ENCODE measurements around the gene HRH1.
"Not testable (repeated sequence)": the region's sequence is repeated elsewhere in the genome, so short reads cannot be mapped to it uniquely, and the experiment has no call there.

HRH1 gene

GRCh38 chr3:11244121-11244677 is 89.9 kb downstream of the HRH1 start:
- DNase-seq (ENCODE audit: low read depth in 2 of 2): no peak

GRCh38 chr3:11245276-11245675 is 91.0 kb downstream of the HRH1 start:
- DNase-seq (ENCODE audit: low read depth in 2 of 2): no peak

- no peak for DNase-seq (ENCODE audit: low read depth in 2 of 2)
Measured at GRCh38 chr3:11245827-11246662, 91.8 kb downstream of the HRH1 start.

GRCh38 chr3:11246663-11246970 is 92.3 kb downstream of the HRH1 start:
- DNase-seq (ENCODE audit: low read depth in 2 of 2): no peak

GRCh38 chr3:11247362-11247761 is 93.1 kb downstream of the HRH1 start:
- no peak for DNase-seq (ENCODE audit: low read depth in 2 of 2)

- no peak for DNase-seq (ENCODE audit: low read depth in 2 of 2)
Measured at GRCh38 chr3:11248596-11248995, 94.3 kb downstream of the HRH1 start.

GRCh38 chr3:11250902-11251806 is 96.9 kb downstream of the HRH1 start:
- no peak for DNase-seq (ENCODE audit: low read depth in 2 of 2)

- no peak for DNase-seq (ENCODE audit: low read depth in 2 of 2)
Measured at GRCh38 chr3:11251807-11252176, 97.5 kb downstream of the HRH1 start.

- DNase-seq (ENCODE audit: low read depth in 2 of 2): no peak
Measured at GRCh38 chr3:11254876-11255275, 100.6 kb downstream of the HRH1 start.

GRCh38 chr3:11255537-11255936 is 101.2 kb downstream of the HRH1 start:
- not testable (repeated sequence) for DNase-seq (ENCODE audit: low read depth in 2 of 2)

GRCh38 chr3:11258958-11259357 is 104.7 kb downstream of the HRH1 start:
- no peak for DNase-seq (ENCODE audit: low read depth in 2 of 2)

- DNase-seq (ENCODE audit: low read depth in 2 of 2): no peak
Measured at GRCh38 chr3:11260460-11260859, 106.2 kb downstream of the HRH1 start.

- DNase-seq (ENCODE audit: low read depth in 2 of 2): no peak
Measured at GRCh38 chr3:11269007-11269406, 114.7 kb downstream of the HRH1 start.

- DNase-seq (ENCODE audit: low read depth in 2 of 2): peak; percentile 95 to 96
Measured at GRCh38 chr3:11271986-11272904, 118.0 kb downstream of the HRH1 start, which contains the start of gene ATG7. TSS of gene ATG7 (plus strand) at chr3:11272397. CDS start at chr3:11298696, 26,299 bp downstream.

GRCh38 chr3:11272906-11273574 is 118.7 kb downstream of the HRH1 start:
- DNase-seq (ENCODE audit: low read depth in 2 of 2): no peak

- DNase-seq (ENCODE audit: low read depth in 2 of 2): no peak
Measured at GRCh38 chr3:11273891-11274291, 119.6 kb downstream of the HRH1 start.

GRCh38 chr3:11274566-11275142 is 120.4 kb downstream of the HRH1 start:
- DNase-seq (ENCODE audit: low read depth in 2 of 2): no peak

GRCh38 chr3:11275926-11276325 is 121.6 kb downstream of the HRH1 start:
- DNase-seq (ENCODE audit: low read depth in 2 of 2): no peak

GRCh38 chr3:11276901-11277300 is 122.6 kb downstream of the HRH1 start:
- no peak for DNase-seq (ENCODE audit: low read depth in 2 of 2)
